ENCODE results near the gene BLOC1S5.
"Not testable (repeated sequence)": the region's sequence is repeated elsewhere in the genome, so short reads cannot be mapped to it uniquely, and the experiment has no call there.

Gene BLOC1S5

GRCh38 chr6:7996538-7997111 is 67.6 kb downstream of the BLOC1S5 start:
- no peak for DNase-seq (ENCODE audit: low read depth in 2 of 2, low spot score in 1 of 2)

DNA sequence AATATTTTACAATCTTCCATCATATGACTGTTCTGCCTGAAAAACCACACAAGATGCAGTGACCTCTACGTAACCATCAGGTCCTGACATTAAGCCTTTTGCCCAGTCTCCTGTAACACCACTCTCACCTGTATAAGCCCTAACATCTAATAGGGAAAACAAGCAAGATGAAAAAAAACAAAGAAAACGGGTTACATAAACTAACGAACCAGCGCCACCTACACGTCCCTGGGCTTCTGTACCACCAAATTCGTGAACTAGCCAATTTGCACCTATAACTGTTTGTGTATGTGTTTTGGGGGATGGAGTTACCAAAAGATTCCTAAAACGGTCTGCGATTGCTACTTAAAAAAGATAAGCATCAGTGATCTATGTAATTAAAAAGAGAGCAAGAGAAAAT is 70.2 kb downstream of the BLOC1S5 start:
- DNase-seq (ENCODE audit: low read depth in 2 of 2, low spot score in 1 of 2) = no peak

- no peak for DNase-seq (ENCODE audit: low read depth in 2 of 2, low spot score in 1 of 2)
Observed at GRCh38 chr6:7993399-7993798, 70.8 kb downstream of the BLOC1S5 start.

- no peak for DNase-seq (ENCODE audit: low read depth in 2 of 2, low spot score in 1 of 2)
Observed at GRCh38 chr6:7992002-7992815, 72.0 kb downstream of the BLOC1S5 start.

GRCh38 chr6:7991536-7991935 is 72.7 kb downstream of the BLOC1S5 start:
- DNase-seq (ENCODE audit: low read depth in 2 of 2, low spot score in 1 of 2) = no peak

DNA sequence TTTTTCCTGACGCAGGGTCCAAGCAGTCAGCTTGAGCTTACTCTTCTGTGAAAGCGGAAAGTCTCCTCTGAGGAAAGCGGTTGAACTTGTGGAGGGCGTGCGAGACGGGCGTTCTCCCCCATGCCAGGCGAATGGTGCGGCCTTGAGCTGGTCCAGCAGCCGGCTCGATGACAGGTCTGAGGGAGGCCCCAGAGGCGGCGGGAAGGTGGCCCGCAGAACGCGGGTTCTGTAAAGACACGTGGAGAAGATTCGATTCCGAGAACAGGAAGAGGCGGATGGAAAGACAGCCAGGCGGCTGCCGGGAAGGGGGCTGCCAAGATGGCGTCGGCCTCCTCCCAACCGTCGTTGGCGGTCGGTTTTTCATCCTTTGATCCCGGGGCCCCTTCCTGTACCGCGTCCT is 78.0 kb downstream of the BLOC1S5 start:
- DNase-seq (ENCODE audit: low read depth in 2 of 2, low spot score in 1 of 2) = no peak

- not testable (repeated sequence) for DNase-seq (ENCODE audit: low read depth in 2 of 2, low spot score in 1 of 2)
Observed at GRCh38 chr6:7983967-7984366, 80.2 kb downstream of the BLOC1S5 start.

- DNase-seq (ENCODE audit: low read depth in 2 of 2, low spot score in 1 of 2) = no peak
Observed at GRCh38 chr6:7979831-7980230, 84.4 kb downstream of the BLOC1S5 start.

DNA sequence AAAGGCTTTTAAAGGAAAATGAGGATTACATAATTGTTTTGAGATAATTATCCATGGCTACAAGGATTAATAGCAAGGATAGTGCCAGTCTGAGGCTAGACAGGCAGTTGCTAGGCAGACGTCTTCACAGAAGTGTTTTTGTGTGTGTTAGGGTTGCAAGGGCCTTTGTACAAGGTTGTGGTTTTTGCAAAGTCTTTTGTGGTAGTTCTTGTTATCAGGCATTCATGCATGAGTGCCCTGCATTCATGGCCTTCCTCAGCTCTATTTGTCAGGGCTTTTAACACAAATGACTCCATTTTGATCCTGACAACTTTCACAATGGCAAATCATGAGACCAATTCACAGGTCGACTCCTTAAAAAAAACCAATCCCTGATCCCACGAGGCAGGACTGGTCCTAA is 85.5 kb downstream of the BLOC1S5 start:
- no peak for DNase-seq (ENCODE audit: low read depth in 2 of 2, low spot score in 1 of 2)

DNA sequence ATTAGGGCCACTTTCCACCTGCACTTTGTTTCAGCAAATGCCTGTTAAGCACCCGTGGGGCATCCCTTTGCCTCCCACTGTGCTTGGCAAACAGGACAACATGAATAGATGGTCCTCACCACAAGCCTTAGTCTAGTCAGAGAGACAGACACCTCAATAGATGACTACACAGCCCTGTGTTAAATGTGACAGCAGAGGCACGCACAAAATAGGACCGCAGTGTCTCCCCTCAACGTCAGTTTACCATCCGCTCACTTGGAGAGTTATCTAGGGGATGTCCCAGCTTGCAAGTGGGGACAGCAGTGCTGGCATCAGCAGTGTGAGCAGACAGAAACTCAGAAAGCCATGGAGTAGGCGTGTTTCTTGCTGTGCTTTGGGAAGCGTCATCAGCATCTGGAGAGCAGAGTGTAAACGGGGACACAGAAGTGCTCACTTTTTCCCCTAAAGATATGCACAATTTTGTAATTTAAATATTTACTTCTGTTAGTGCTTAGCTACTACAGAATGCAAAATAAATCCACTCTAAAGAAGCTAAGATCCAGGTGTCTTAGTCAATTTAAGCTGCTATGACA is 87.6 kb downstream of the BLOC1S5 start:
- DNase-seq (ENCODE audit: low read depth in 2 of 2, low spot score in 1 of 2) = no peak

DNA sequence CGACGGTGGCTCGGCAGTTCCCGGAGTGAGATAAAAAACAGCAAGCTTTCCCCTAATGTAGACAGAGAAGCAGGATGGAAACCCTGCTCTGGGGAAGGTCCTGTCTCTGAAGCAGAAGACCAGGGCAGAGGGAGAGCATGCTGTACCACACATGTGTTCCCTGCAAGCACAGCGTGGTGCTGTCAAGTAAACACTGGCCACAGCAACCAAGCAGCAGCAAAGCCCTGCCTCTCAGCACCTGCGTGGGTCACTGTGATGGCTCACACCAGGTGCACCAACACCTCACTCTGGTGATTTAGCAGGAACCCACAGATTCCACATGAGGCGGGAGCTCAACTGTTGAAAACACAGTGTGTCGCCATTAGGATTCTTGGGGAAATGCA is 88.4 kb downstream of the BLOC1S5 start:
- DNase-seq (ENCODE audit: low read depth in 2 of 2, low spot score in 1 of 2) = no peak

DNA sequence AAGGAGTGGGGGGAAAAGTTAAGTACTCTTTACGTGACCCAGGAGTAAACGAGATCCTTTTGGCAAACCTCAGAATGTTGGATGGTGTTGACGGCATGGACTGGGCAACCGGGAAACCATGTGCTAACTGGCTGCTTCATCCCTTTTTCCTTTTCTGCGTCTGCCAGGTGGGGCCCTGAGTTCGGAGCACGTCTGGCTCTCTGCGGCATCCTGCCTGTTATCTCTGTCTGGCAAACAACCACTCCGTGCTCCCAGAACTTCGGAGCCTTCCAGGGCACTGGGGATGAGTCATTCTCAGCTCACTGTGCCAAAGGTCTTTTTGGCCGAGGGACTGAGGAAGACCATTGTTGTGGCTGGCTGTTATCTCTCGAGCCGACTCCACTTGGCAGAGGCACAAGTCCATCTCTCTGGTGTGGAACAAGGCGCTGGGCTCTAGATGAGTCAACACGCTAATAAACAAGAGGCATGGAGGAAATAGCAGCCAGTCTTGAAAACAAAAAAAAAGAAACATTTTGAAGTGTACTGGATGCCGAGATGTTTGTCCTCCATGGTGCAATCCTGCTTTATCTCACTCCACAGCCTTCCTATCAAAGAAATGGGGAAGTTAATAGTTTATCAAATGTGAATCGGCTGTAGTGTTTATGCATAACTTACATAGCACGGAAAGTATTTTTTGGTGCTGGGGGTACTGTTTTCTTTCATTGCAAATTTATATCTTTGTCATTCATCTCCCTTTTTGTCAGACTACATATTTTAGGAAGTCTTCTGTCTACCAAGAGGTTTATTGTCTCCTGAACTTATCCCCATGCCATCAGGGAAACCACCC is 89.0 kb downstream of the BLOC1S5 start:
- no peak for DNase-seq (ENCODE audit: low read depth in 2 of 2, low spot score in 1 of 2)

- DNase-seq (ENCODE audit: low read depth in 2 of 2, low spot score in 1 of 2) = no peak
Observed at GRCh38 chr6:7974565-7974937, 89.6 kb downstream of the BLOC1S5 start.

- no peak for DNase-seq (ENCODE audit: low read depth in 2 of 2, low spot score in 1 of 2)
Observed at GRCh38 chr6:7973584-7973983, 90.6 kb downstream of the BLOC1S5 start.

GRCh38 chr6:7971499-7971898 is 92.7 kb downstream of the BLOC1S5 start:
- DNase-seq (ENCODE audit: low read depth in 2 of 2, low spot score in 1 of 2) = no peak

DNA sequence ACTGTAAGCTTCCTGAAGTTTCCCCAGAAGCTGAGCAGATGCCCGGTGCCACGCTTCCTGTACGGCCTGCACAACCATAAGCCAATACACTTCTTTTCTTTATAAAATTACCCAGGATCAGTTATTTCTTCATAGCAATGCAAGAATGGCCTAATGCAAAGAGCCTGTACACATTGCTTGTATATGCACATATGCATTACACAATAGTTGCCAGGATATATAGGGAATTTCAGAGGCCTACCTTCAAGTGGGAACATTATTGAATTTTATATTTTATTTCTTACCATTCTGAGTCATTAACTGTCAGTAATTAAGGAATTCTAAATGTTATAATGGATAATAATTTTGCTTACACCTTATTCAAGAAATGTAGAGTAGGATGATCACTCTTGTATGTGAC is 93.6 kb downstream of the BLOC1S5 start:
- DNase-seq (ENCODE audit: low read depth in 2 of 2, low spot score in 1 of 2) = no peak
